H1 (cell line): ENCODE measurements around the gene TLR10.
"Not testable (repeated sequence)": the region's sequence is repeated elsewhere in the genome, so short reads cannot be mapped to it uniquely, and the experiment has no call there.

ENCODE experiments used
- CEBPB ChIP-seq: IDR thresholded peaks from 2 replicates; pipeline ENCODE4 v1.6.1; 2012; ENCODE audit warnings: low read depth, low read length
- EZH2 ChIP-seq: fragments of 200-600 bp; sonication (generic); IDR thresholded peaks from 2 replicates; pipeline ENCODE4 v1.7.1; 2012; ENCODE audit warnings: low read depth, mild to moderate bottlenecking, moderate library complexity, low read length, inconsistent platforms; ENCODE audit not compliant: severe bottlenecking
- GABPA ChIP-seq: IDR thresholded peaks from 2 replicates; pipeline ENCODE4 v1.6.1; 2011; ENCODE audit warnings: mild to moderate bottlenecking, low read length, moderate library complexity, borderline replicate concordance; ENCODE audit not compliant: insufficient read depth
- JUN ChIP-seq: IDR thresholded peaks from 2 replicates; pipeline ENCODE4 v1.6.1; 2011; ENCODE audit warnings: low read depth, mild to moderate bottlenecking, improper control_type of control experiment, low read length
- POLR2AphosphoS5 ChIP-seq: IDR thresholded peaks from 2 replicates; pipeline ENCODE4 v1.6.1; 2011; ENCODE audit warnings: low read depth, low read length
- RXRA ChIP-seq: IDR thresholded peaks from 2 replicates; pipeline ENCODE4 v1.6.1; 2011; ENCODE audit warnings: low read depth, mild to moderate bottlenecking, low read length, moderate library complexity; ENCODE audit not compliant: insufficient read depth
- SIN3A ChIP-seq, 2 experiments: IDR thresholded peaks in 1 of 2; conservative IDR thresholded peaks in 1 of 2; 2 replicates each; pipeline ENCODE4 v1.6.1; 2011 to 2012; ENCODE audit warnings: low read length in 2 of 2, improper control_type of control experiment in 1 of 2, low read depth in 1 of 2, mild to moderate bottlenecking in 1 of 2
- SP1 ChIP-seq: IDR thresholded peaks from 2 replicates; pipeline ENCODE4 v1.6.1; 2011; ENCODE audit warnings: low read depth, low read length
- SRF ChIP-seq: IDR thresholded peaks from 2 replicates; pipeline ENCODE4 v1.6.1; 2011; ENCODE audit warnings: mild to moderate bottlenecking, low read depth, low read length, moderate library complexity
- TAF7 ChIP-seq: optimal IDR thresholded peaks from 2 replicates; pipeline ENCODE3; 2011; ENCODE audit warnings: low read depth, mild to moderate bottlenecking, inconsistent platforms, low read length, moderate library complexity, borderline replicate concordance
- TF ChIP-seq, protein P1 (sequence below), 3 experiments: IDR thresholded peaks; 1 replicate in 2 of 3; 2 replicates in 1 of 3; pipeline versions ENCODE4 v1.5.1 to v1.6.1; 2011; ENCODE audit warnings: low read length in 3 of 3, mild to moderate bottlenecking in 3 of 3, inconsistent platforms in 2 of 3, low read depth in 1 of 3, moderate library complexity in 1 of 3; ENCODE audit not compliant: insufficient read depth in 1 of 3; ENCODE audit errors: control extremely low read depth in 1 of 3

DNA sequence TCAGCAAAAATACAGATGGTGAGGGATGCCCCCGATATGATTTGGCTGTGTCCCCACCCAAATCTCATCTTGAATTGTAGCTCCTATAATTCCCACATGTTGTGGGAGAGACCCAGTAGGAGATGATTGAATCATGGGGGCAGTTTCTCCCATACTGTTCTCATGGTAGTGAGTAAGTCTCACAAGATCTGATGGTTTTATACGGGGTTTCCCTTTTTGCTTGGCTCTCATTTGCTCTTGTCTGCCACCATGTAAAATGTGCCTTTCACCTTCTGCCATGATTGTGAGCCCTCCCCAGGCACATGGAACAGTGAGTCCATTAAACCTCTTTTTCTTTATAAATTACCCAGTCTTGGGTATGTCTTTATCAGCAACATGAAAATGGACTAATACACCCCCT lies 15.8 kb downstream of the TLR10 start:
- not testable (repeated sequence) for TF ChIP-seq RXRA; CEBPB; EZH2; GABPA; SRF; JUN; POLR2AphosphoS5; TAF7; SP1; SIN3A (conservative IDR thresholded peaks at IDR 0.05 in 1 of 2, IDR thresholded peaks at IDR 0.05 in 1 of 2; ENCODE audit: low read depth in 1 of 2, low read length in 2 of 2)
- TF ChIP-seq, protein P1, sequence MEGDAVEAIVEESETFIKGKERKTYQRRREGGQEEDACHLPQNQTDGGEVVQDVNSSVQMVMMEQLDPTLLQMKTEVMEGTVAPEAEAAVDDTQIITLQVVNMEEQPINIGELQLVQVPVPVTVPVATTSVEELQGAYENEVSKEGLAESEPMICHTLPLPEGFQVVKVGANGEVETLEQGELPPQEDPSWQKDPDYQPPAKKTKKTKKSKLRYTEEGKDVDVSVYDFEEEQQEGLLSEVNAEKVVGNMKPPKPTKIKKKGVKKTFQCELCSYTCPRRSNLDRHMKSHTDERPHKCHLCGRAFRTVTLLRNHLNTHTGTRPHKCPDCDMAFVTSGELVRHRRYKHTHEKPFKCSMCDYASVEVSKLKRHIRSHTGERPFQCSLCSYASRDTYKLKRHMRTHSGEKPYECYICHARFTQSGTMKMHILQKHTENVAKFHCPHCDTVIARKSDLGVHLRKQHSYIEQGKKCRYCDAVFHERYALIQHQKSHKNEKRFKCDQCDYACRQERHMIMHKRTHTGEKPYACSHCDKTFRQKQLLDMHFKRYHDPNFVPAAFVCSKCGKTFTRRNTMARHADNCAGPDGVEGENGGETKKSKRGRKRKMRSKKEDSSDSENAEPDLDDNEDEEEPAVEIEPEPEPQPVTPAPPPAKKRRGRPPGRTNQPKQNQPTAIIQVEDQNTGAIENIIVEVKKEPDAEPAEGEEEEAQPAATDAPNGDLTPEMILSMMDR (IDR thresholded peaks at IDR 0.05; ENCODE audit: control extremely low read depth in 1 of 3, insufficient read depth in 1 of 3, low read depth in 1 of 3, low read length in 3 of 3) = not testable (repeated sequence)
